Neural cell (in vitro differentiated cells): ENCODE results near the gene COPG1. TPM values are rescaled to one million over a fixed set of nuclear protein-coding genes. Genes with fewer than 3 reads are reported as not detected.

Experiments
- H2AFZ ChIP-seq: fragments of 200-600, 300-800 bp; sonication (generic), shearing (Covaris generic); 2 replicates; pipeline ENCODE4 v1.6.0; 2014; ENCODE audit warnings: low read depth, mild to moderate bottlenecking, antibody characterized with exemption, low read length, moderate library complexity
- H3F3A ChIP-seq: fragments of 200-600 bp; shearing (Covaris generic); 2 replicates; pipeline ENCODE4 v1.6.1; 2016; ENCODE audit warnings: mild to moderate bottlenecking, moderate library complexity, mixed read lengths, antibody characterized with exemption, low read length; ENCODE audit not compliant: insufficient read depth, poor library complexity, severe bottlenecking
- H3K27ac ChIP-seq: fragments of 200-600, 300-800 bp; sonication (generic), shearing (Covaris generic); 2 replicates; pipeline ENCODE4 v1.5.1; 2014; ENCODE audit warnings: mild to moderate bottlenecking, low read length, moderate library complexity
- H3K27me3 ChIP-seq: fragments of 300-800, 200-600 bp; sonication (generic), shearing (Covaris generic); 2 replicates; pipeline ENCODE4 v1.6.0; 2014; ENCODE audit warnings: mild to moderate bottlenecking, low read depth, low read length, moderate library complexity; ENCODE audit not compliant: insufficient read depth
- H3K36me3 ChIP-seq: fragments of 300-800, 200-600 bp; sonication (generic), shearing (Covaris generic); 2 replicates; pipeline ENCODE4 v1.5.1; 2014; ENCODE audit warnings: mild to moderate bottlenecking, antibody characterized with exemption, low read length, moderate library complexity; ENCODE audit not compliant: insufficient read depth
- H3K4me2 ChIP-seq: fragments of 300-800, 200-600 bp; sonication (generic), shearing (Covaris generic); 2 replicates; pipeline ENCODE4 v1.6.0; 2014; ENCODE audit warnings: mild to moderate bottlenecking, low read length
- H3K4me3 ChIP-seq: fragments of 300-800, 200-600 bp; sonication (generic), shearing (Covaris generic); 2 replicates; pipeline ENCODE4 v1.5.1; 2014; ENCODE audit warnings: mild to moderate bottlenecking, low read length, moderate library complexity
- H3K79me2 ChIP-seq: fragments of 200-600 bp; shearing (Covaris generic); replicated peaks from 2 replicates; pipeline ENCODE4 v1.6.0; 2014; ENCODE audit warnings: mild to moderate bottlenecking, low read length, moderate library complexity; ENCODE audit not compliant: insufficient read depth
- H3K9ac ChIP-seq: fragments of 300-800, 200-600 bp; sonication (generic), shearing (Covaris generic); 2 replicates; pipeline ENCODE4 v1.6.1; 2016; ENCODE audit warnings: mild to moderate bottlenecking, low read length, mixed read lengths
- H3K9me2 ChIP-seq: fragments of 200-600 bp; shearing (Covaris generic); 2 replicates; pipeline ENCODE4 v1.6.1; 2016; ENCODE audit warnings: mild to moderate bottlenecking, low read length, mixed read lengths; ENCODE audit not compliant: insufficient read depth
- H3K9me3 ChIP-seq: fragments of 200-600, 300-800 bp; sonication (generic), shearing (Covaris generic); 2 replicates; pipeline ENCODE4 v1.6.1; 2016; ENCODE audit warnings: mild to moderate bottlenecking, mixed run types, low read length, moderate library complexity, mixed read lengths
- H4K20me1 ChIP-seq: fragments of 200-600 bp; shearing (Covaris generic); 2 replicates; pipeline ENCODE4 v1.6.1; 2016; ENCODE audit warnings: mild to moderate bottlenecking, mixed run types; ENCODE audit not compliant: insufficient read depth
- CTCF ChIP-seq: fragments of 450-650 bp; IDR thresholded peaks from 2 replicates; pipeline ENCODE4 v1.5.1; 2014; ENCODE audit warnings: antibody characterized with exemption, mild to moderate bottlenecking, moderate library complexity; ENCODE audit not compliant: poor library complexity, severe bottlenecking
- EP300 ChIP-seq: fragments of 450-650 bp; conservative IDR thresholded peaks from 2 replicates; pipeline ENCODE4 v1.6.1; 2014; ENCODE audit warnings: antibody characterized with exemption, mild to moderate bottlenecking, moderate library complexity; ENCODE audit not compliant: poor library complexity, severe bottlenecking
- EZH2 ChIP-seq: fragments of 200-600, 300-800 bp; shearing (Covaris generic), sonication (generic); IDR thresholded peaks from 2 replicates; pipeline ENCODE4 v1.6.1; 2014; ENCODE audit warnings: antibody characterized with exemption, low read length, borderline replicate concordance, mild to moderate bottlenecking; ENCODE audit not compliant: insufficient read depth, poor library complexity, severe bottlenecking
- MXI1 ChIP-seq: fragments of 450-650 bp; conservative IDR thresholded peaks from 2 replicates; pipeline ENCODE4 v1.6.1; 2014; ENCODE audit warnings: antibody characterized with exemption, mild to moderate bottlenecking; ENCODE audit not compliant: poor library complexity, severe bottlenecking
- POLR2AphosphoS5 ChIP-seq: IDR thresholded peaks from 2 replicates; pipeline ENCODE4 v1.6.1; 2012
- RAD21 ChIP-seq: fragments of 450-650 bp; conservative IDR thresholded peaks from 2 replicates; pipeline ENCODE4 v1.6.1; 2014; ENCODE audit warnings: antibody characterized with exemption, mild to moderate bottlenecking, moderate library complexity
- SMC3 ChIP-seq: fragments of 450-650 bp; conservative IDR thresholded peaks from 2 replicates; pipeline ENCODE4 v1.6.1; 2014; ENCODE audit warnings: antibody characterized with exemption, mild to moderate bottlenecking, moderate library complexity; ENCODE audit not compliant: poor library complexity
- TAF1 ChIP-seq: IDR thresholded peaks from 2 replicates; pipeline ENCODE4 v1.6.1; 2012; ENCODE audit warnings: low read depth
- polyA plus RNA-seq: library from polyadenylated mRNA; depleted of rRNA; stranded (reverse); fragments of >200 nt; gene quantifications from 2 replicates; pipeline ENCODE4 v1.2.3, GENCODE V29; 2014
- TF ChIP-seq, protein P1 (sequence below): IDR thresholded peaks from 2 replicates; pipeline ENCODE4 v1.6.1; 2012; ENCODE audit warnings: borderline replicate concordance

The COPG1 gene
- polyA plus RNA-seq, 1 donor from 2014 or later: 75.0 TPM

DNA sequence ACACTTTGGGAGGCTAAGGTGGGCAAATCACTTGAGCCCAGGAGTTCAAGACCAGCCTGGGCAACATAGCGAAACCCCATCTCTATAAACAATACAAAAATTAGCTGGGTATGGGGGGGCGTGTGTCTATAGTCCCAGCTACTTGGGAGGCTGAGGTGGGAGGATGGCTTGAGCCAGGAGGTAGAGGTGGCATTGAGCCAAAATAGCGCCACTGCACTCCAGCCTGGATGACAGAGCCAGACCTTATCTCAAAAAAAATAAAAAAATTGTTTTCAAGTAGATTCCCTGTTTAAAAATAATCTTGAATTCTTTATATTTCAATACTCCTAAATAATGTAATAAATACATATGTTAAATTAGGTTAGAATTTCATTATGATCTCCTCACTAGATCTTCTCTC, 39.0 kb downstream of the COPG1 start:
- H3K27me3 ChIP-seq: no peaks in the 10 kb centered on the region
- no peaks in the 10 kb centered on the region for H3K9me3 ChIP-seq
- no peaks in the 10 kb centered on the region for H3K79me2 ChIP-seq
- H4K20me1 ChIP-seq: no peaks in the 10 kb centered on the region
- H3K4me2 ChIP-seq: no peak overlapping the region
- H3F3A ChIP-seq: no peaks in the 10 kb centered on the region
- H3K4me3 ChIP-seq: no peak overlapping the region
- no peak overlapping the region for H3K27ac ChIP-seq
- TF ChIP-seq EP300 (no peak), RAD21 (no peak), EZH2 (no peak), CTCF (no peak)
- no peaks in the 10 kb centered on the region for H3K9me2 ChIP-seq
- no peak overlapping the region for H2AFZ ChIP-seq
- no peaks in the 10 kb centered on the region for H3K36me3 ChIP-seq
- no peak overlapping the region for H3K9ac ChIP-seq

GRCh38 chr3:129289201-129289921, 40.0 kb downstream of the COPG1 start:
- H3K79me2 ChIP-seq: no peaks in the 10 kb centered on the region
- TF ChIP-seq EZH2 (no peak), SMC3 (no peak), RAD21 (no peak), TAF1 (no peak), MXI1 (no peak), POLR2AphosphoS5 (no peak), CTCF (no peak), EP300 (no peak)
- TF ChIP-seq, protein P1, sequence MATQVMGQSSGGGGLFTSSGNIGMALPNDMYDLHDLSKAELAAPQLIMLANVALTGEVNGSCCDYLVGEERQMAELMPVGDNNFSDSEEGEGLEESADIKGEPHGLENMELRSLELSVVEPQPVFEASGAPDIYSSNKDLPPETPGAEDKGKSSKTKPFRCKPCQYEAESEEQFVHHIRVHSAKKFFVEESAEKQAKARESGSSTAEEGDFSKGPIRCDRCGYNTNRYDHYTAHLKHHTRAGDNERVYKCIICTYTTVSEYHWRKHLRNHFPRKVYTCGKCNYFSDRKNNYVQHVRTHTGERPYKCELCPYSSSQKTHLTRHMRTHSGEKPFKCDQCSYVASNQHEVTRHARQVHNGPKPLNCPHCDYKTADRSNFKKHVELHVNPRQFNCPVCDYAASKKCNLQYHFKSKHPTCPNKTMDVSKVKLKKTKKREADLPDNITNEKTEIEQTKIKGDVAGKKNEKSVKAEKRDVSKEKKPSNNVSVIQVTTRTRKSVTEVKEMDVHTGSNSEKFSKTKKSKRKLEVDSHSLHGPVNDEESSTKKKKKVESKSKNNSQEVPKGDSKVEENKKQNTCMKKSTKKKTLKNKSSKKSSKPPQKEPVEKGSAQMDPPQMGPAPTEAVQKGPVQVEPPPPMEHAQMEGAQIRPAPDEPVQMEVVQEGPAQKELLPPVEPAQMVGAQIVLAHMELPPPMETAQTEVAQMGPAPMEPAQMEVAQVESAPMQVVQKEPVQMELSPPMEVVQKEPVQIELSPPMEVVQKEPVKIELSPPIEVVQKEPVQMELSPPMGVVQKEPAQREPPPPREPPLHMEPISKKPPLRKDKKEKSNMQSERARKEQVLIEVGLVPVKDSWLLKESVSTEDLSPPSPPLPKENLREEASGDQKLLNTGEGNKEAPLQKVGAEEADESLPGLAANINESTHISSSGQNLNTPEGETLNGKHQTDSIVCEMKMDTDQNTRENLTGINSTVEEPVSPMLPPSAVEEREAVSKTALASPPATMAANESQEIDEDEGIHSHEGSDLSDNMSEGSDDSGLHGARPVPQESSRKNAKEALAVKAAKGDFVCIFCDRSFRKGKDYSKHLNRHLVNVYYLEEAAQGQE: no peak
- H3K9me3 ChIP-seq: no peaks in the 10 kb centered on the region
- no peaks in the 10 kb centered on the region for H3K27me3 ChIP-seq
- H4K20me1 ChIP-seq: no peaks in the 10 kb centered on the region
- H3K27ac ChIP-seq: no peak overlapping the region
- no peak overlapping the region for H3K4me2 ChIP-seq
- H3K4me3 ChIP-seq: no peak overlapping the region
- H2AFZ ChIP-seq: no peak overlapping the region
- H3K9me2 ChIP-seq: no peaks in the 10 kb centered on the region
- no peaks in the 10 kb centered on the region for H3F3A ChIP-seq
- H3K9ac ChIP-seq: no peak overlapping the region
- no peaks in the 10 kb centered on the region for H3K36me3 ChIP-seq
